A549 (cell line): ENCODE results near the gene BHLHE23.

Experiments
- TF ChIP-seq, protein P1 (sequence below): fragments of >200 bp; sonication (Bioruptor Twin); formaldehyde crosslinking; IDR thresholded peaks from 3 replicates; pipeline ENCODE4 v1.5.1; 2016
- TF ChIP-seq, protein P2 (sequence below): fragments of 450-650 bp; IDR thresholded peaks from 2 replicates; pipeline ENCODE4 v1.6.1; 2014; ENCODE audit warnings: antibody characterized with exemption

DNA sequence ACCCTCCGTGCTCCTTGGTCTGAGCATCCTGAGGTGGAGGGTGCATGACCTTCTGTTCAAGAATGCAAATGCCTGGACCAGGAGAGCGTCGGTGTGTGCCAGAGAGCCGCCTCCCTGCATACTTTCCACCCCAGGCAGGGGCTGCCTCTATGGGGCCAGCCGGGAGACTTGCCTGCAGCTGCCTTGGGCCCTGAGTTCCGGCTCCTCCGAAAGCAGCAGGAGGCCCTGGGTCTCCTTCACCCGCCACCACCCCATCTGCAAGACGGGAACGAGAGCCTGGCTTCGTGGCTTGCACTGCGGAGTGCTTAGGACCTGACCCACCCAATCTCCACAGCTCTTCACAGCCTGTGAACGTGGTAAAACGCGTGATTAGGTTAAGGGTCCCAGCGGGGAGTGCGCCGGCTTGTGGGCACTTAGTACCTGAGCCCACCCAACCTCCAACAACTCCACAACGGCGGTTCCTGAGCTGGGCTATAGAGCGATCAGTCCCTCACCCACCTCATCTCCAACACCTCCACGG is 16.4 kb downstream of the BHLHE23 start:
- TF ChIP-seq, protein P1, sequence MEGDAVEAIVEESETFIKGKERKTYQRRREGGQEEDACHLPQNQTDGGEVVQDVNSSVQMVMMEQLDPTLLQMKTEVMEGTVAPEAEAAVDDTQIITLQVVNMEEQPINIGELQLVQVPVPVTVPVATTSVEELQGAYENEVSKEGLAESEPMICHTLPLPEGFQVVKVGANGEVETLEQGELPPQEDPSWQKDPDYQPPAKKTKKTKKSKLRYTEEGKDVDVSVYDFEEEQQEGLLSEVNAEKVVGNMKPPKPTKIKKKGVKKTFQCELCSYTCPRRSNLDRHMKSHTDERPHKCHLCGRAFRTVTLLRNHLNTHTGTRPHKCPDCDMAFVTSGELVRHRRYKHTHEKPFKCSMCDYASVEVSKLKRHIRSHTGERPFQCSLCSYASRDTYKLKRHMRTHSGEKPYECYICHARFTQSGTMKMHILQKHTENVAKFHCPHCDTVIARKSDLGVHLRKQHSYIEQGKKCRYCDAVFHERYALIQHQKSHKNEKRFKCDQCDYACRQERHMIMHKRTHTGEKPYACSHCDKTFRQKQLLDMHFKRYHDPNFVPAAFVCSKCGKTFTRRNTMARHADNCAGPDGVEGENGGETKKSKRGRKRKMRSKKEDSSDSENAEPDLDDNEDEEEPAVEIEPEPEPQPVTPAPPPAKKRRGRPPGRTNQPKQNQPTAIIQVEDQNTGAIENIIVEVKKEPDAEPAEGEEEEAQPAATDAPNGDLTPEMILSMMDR, result no peak
- TF ChIP-seq, protein P2, sequence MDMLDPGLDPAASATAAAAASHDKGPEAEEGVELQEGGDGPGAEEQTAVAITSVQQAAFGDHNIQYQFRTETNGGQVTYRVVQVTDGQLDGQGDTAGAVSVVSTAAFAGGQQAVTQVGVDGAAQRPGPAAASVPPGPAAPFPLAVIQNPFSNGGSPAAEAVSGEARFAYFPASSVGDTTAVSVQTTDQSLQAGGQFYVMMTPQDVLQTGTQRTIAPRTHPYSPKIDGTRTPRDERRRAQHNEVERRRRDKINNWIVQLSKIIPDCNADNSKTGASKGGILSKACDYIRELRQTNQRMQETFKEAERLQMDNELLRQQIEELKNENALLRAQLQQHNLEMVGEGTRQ, result no peak
